Tibial artery (tissue), 4 donors: Measurements from ENCODE around the gene CFAP61.

Experiments
- DNase-seq, 2 donors: peaks; one replicate each; pipeline ENCODE4 v3.0.0-alpha.2; 2019
- H3K27ac ChIP-seq, 2 donors: fragments of 200-600 bp; sonication (generic) in 1 of 2; 1 replicate in 1 of 2; 2 replicates in 1 of 2; pipeline ENCODE4 v1.5.1; 2018 to 2019; ENCODE audit warnings: mild to moderate bottlenecking in 1 of 2
- H3K27me3 ChIP-seq, 2 donors: fragments of 200-600 bp; sonication (generic) in 1 of 2; one replicate each; pipeline versions ENCODE4 v1.5.1 to v1.6.0; 2016 to 2019
- H3K36me3 ChIP-seq, 3 donors: fragments of 200-600 bp; sonication (generic) in 2 of 3; one replicate each; pipeline ENCODE4 v1.5.1; 2016 to 2019; ENCODE audit warnings: mild to moderate bottlenecking in 2 of 3
- H3K4me1 ChIP-seq, 4 donors: fragments of 200-600 bp; sonication (generic) in 2 of 4; 1 replicate in 3 of 4; 2 replicates in 1 of 4; pipeline ENCODE4 v1.5.1; 2016 to 2019
- H3K4me3 ChIP-seq, 2 donors: fragments of 200-600 bp; sonication (generic) in 1 of 2; 1 replicate in 1 of 2; 2 replicates in 1 of 2; pipeline ENCODE4 v1.5.1; 2018 to 2019; ENCODE audit warnings: mild to moderate bottlenecking in 2 of 2
- H3K9me3 ChIP-seq, 3 donors: fragments of 200-600 bp; sonication (generic) in 1 of 3; one replicate each; pipeline ENCODE4 v1.5.1; 2016 to 2019
- intact Hi-C: fragments of 100-400 bp; cut with DNase I; formaldehyde crosslinking; loops from one replicate; pipeline ENCODE4 v1.15.0; 2023; ENCODE audit warnings: low total_unique reads
- TF ChIP-seq, protein P1 (sequence below), 2 experiments: fragments of 200-600 bp in 1 of 2; fragments of 450-650 bp in 1 of 2; IDR thresholded peaks; one replicate each; pipeline ENCODE4 v1.5.1; 2017 to 2019; ENCODE audit warnings: antibody characterized with exemption in 2 of 2, mild to moderate bottlenecking in 1 of 2, moderate library complexity in 1 of 2

Gene CFAP61

DNA sequence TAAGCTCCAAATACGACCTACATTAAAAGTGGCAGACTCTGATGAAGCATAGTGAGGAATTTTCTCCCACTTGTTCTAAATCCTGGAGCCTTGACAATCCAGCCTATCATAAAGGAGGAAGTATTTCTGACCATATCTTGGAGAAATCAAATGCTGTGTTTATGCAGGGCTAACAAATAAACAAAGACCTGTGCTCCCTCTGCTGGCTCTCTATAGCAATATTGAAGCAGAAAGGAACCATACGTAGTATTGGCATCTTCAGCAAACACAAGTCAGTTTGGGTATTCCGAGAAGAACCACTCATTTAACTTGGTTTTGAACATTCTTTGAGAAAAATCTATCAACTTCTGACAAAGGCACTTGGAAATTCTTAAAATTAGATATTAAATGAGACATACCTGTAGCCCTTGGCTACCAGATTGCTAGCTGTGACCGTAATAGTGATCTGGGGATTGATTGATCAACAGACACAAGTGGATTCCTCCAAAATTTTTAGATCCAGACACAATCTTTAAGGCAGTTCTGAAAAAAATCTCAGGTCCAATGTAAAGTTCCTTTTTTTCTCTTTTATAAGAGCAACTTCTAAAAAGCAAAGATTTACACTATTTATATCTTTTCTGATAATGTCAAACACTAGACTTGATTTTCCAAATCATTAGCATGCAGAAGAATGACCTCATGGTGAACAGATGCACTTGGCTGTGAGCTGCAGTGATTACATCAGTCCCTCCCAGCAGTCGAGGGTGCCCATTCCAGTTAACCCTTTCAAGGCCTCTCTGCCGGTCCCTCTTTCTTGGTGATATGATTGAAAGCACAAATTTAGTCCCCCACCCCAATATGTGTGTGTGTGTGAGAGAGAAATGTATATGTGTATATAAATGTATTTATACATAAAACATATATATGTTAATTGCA lies 355.8 kb downstream of the CFAP61 start:
- intact Hi-C loops, result no loop called here

DNA sequence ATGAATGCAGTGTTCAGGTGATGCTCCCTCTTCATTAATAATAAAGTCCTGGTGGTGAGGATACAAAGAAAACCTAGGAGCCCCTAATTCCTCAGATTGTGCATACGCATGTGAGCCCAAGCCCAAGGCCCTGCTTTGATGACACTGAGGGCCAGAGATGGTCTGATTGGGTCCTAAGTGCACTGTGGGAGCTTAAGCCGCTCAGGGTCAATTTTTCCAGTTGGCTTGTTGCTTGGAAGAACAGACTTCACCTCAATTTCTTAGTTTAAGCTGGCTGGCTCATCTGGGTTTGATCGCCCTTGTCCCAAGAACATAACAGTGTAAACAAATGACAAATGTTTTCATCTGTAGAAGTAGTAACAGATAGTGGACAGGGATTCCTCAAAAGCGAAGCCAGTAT lies 357.0 kb downstream of the CFAP61 start:
- H3K4me3 ChIP-seq, result no peak overlapping the region
- H3K27me3 ChIP-seq, result no peaks in the 10 kb centered on the region
- peaks cover 0 to 12% (median 0%) of the 10 kb centered on the region in 3 donors for H3K36me3 ChIP-seq
- intact Hi-C loops, result no loop called here
- H3K9me3 ChIP-seq, result no peaks in the 10 kb centered on the region
- H3K4me1 ChIP-seq, result no peaks in the 10 kb centered on the region
- TF ChIP-seq, protein P1, sequence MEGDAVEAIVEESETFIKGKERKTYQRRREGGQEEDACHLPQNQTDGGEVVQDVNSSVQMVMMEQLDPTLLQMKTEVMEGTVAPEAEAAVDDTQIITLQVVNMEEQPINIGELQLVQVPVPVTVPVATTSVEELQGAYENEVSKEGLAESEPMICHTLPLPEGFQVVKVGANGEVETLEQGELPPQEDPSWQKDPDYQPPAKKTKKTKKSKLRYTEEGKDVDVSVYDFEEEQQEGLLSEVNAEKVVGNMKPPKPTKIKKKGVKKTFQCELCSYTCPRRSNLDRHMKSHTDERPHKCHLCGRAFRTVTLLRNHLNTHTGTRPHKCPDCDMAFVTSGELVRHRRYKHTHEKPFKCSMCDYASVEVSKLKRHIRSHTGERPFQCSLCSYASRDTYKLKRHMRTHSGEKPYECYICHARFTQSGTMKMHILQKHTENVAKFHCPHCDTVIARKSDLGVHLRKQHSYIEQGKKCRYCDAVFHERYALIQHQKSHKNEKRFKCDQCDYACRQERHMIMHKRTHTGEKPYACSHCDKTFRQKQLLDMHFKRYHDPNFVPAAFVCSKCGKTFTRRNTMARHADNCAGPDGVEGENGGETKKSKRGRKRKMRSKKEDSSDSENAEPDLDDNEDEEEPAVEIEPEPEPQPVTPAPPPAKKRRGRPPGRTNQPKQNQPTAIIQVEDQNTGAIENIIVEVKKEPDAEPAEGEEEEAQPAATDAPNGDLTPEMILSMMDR (IDR thresholded peaks at IDR 0.05), result no peak
- DNase-seq, result no peak
- no peak overlapping the region for H3K27ac ChIP-seq

More for the DNA sequence above, 355.8 kb downstream of the CFAP61 start:
- Histone ChIP-seq H3K9me3 (no peaks in the 10 kb centered on the region), H3K27ac (no peak overlapping the region), H3K27me3 (no peaks in the 10 kb centered on the region), H3K4me3 (no peak overlapping the region), H3K36me3 (peaks cover 0 to 22% (median 0%) of the 10 kb centered on the region in 3 donors), H3K4me1 (no peaks in the 10 kb centered on the region)
- TF ChIP-seq, protein P1 (IDR thresholded peaks at IDR 0.05), result no peak
- DNase-seq, result no peak
